C4-2B (cell line): ENCODE results near the gene SLC34A3.

Experiments used
- CTCF ChIP-seq: fragments of 450-650 bp; conservative IDR thresholded peaks from 2 replicates; pipeline ENCODE4 v1.5.1; 2017; ENCODE audit warnings: mild to moderate bottlenecking
- ZFX ChIP-seq: fragments of 450-650 bp; IDR thresholded peaks from 2 replicates; pipeline ENCODE4 v1.6.1; 2017

- no peak for TF ChIP-seq CTCF
- no peak for TF ChIP-seq ZFX
Observed at GRCh38 chr9:137194388-137194787, 36.3 kb upstream of the SLC34A3 start.
